ENCODE results near the gene BDKRB2.

GRCh38 chr14:96229315-96229714, 24.7 kb downstream of the BDKRB2 start:
- TF ChIP-seq CTCF (IDR thresholded peaks at IDR 0.05) = no peak
- TF ChIP-seq ZFX (IDR thresholded peaks at IDR 0.05; ENCODE audit: borderline replicate concordance) = no peak
